Activated T-cell treated with anti-CD3 and anti-CD28 coated beads, Interleukin-2, amount 50 U/mL, for 72 hours (primary cell): ENCODE measurements around the gene DSTN. TPM values are rescaled to one million over a fixed set of nuclear protein-coding genes. Genes with fewer than 3 reads are reported as not detected.

ENCODE experiments used
- ATAC-seq, 2 donors: fragments of 150-1000 bp; cut with Tn5 transposase; replicated peaks in 1 of 2; 2 replicates each; pipeline ENCODE4 v1.10.0; 2021; ENCODE audit warnings: moderate library complexity in 2 of 2, mild to moderate bottlenecking in 1 of 2
- DNase-seq, 2 donors: peaks; one replicate each; pipeline ENCODE4 v3.0.0; 2021 to 2022; ENCODE audit warnings: mixed read lengths in 1 of 2
- H3K27ac Mint-ChIP-seq: one replicate; pipeline ENCODE4 v1.8.0; 2022; ENCODE audit warnings: mild to moderate bottlenecking, moderate library complexity, mixed read lengths
- H3K27me3 Mint-ChIP-seq: one replicate; pipeline ENCODE4 v1.8.0; 2022; ENCODE audit warnings: low read depth, mixed read lengths
- H3K36me3 Mint-ChIP-seq, 2 donors: one replicate each; pipeline ENCODE4 v1.8.0; 2022; ENCODE audit warnings: mixed read lengths in 2 of 2, mild to moderate bottlenecking in 1 of 2; ENCODE audit not compliant: insufficient read depth in 2 of 2
- H3K4me1 Mint-ChIP-seq: one replicate; pipeline ENCODE4 v1.8.0; 2022; ENCODE audit warnings: low read depth, mixed read lengths
- H3K4me3 Mint-ChIP-seq, 2 donors: one replicate each; pipeline ENCODE4 v1.8.0; 2022; ENCODE audit warnings: mild to moderate bottlenecking in 2 of 2, mixed read lengths in 2 of 2, moderate library complexity in 2 of 2
- H3K9me3 Mint-ChIP-seq, 2 donors: one replicate each; pipeline ENCODE4 v1.8.0; 2022; ENCODE audit warnings: mixed read lengths in 2 of 2
- total RNA-seq, 2 donors: library from RNA; stranded (reverse); gene quantifications; one replicate each; pipeline ENCODE4 v1.2.3, GENCODE V29; 2022

Gene DSTN
- total RNA-seq: 10 to 100 TPM; 62.8 to 70.4 TPM

DNA sequence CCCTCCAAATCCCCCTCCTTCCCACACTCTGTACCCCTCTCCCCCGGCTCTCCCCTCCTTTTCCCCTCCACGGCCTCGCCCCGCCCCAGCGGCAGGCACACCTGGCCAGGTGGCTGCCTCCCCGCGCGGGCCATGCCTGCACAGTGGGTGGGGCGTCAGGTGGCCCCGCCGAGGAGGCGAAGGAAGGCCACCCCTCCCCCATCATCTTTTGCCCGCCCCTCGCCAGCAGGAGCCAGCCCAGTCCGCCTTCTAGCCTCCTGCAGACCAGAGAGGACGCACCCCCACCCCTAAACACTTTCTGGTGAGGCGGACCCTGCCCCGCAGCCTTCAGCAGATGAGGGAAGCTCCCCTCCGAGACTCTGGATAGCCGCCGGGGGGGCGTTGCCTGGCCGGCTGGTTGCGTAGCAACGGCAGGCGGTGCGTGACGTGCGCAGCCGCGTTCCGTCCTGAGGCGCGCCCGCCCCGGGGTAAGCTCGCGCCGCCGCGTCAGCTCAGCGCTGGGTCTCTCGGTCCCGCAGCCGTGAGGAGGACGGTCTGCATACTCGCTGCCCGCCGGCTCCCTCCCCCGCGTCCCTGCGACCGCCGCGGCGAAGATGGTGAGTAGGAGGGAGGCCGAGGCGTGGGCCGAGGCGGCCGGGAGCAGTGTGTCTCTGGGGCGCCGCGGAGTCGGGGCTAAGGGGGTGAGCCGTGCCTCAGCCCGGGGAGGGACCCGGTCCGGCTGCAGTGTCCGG is at the start of gene DSTN:
TSS of gene DSTN (plus strand) at position 460 of the 731 bp plus-strand sequence. CDS start at position 594, 134 bp downstream.
- no peaks in the 10 kb centered on the region for H3K9me3 Mint-ChIP-seq
- ATAC-seq (peak; percentile 93), DNase-seq (peak; percentile 90 to 91)
- H3K27ac Mint-ChIP-seq: peak within 1 kb of the TSS; percentile 97
- peaks cover 29% of the 10 kb centered on the region for H3K4me1 Mint-ChIP-seq
- H3K27me3 Mint-ChIP-seq: peaks cover 10% of the 10 kb centered on the region
- H3K4me3 Mint-ChIP-seq: peak within 1 kb of the TSS; percentile 97 to 100
- peaks cover 6 to 7% of the 10 kb centered on the region in 2 donors for H3K36me3 Mint-ChIP-seq

DNA sequence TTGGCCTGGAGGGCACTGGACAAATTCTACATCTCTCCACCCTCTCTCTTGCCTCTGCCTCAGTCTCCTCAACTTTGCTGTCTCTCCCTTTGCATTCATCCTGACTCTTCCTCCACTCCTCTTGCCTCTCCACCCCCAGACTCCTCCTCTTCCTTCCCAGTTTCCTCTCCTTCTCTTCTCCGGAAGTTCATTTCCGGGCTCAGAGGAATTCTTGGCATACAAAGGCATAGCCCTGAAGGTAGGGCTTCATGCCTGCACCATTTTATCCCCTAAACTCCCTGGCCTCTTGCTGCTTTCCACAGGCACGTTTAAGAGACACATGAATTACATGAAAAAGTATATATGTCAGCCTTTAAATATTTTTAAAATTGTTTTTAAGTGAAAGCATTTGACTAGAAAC is 49.3 kb upstream of the DSTN start:
- Mint-ChIP-seq H3K4me1 (peaks cover 5% of the 10 kb centered on the region), H3K27ac (no peak overlapping the region), H3K4me3 (no peak overlapping the region), H3K9me3 (no peaks in the 10 kb centered on the region), H3K27me3 (no peaks in the 10 kb centered on the region), H3K36me3 (no peaks in the 10 kb centered on the region)
- DNase-seq (no peak), ATAC-seq (no peak)

DNA sequence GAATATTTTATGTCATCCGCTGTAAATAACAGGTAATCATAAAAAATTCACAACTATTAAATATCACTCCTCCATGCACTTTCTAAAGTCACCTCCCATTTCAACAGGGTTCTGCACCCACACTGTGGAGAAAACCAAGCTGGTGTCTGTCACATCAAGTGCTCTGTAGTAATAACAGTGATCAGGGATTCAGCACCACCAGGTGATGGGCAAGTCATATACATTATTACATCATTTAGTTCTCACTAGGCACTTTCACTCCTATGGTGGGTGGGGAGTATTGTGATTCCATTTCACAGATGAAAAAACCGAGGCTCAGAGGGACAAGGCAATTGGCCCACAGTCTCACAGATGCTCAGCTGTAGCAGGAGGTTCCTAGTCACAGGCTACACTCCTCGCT is 47.3 kb upstream of the DSTN start:
- no peak for DNase-seq
- Mint-ChIP-seq H3K4me3 (no peak overlapping the region), H3K9me3 (no peaks in the 10 kb centered on the region), H3K4me1 (peaks cover 10% of the 10 kb centered on the region), H3K36me3 (no peaks in the 10 kb centered on the region), H3K27me3 (no peaks in the 10 kb centered on the region), H3K27ac (no peak overlapping the region)
- no peak for ATAC-seq

DNA sequence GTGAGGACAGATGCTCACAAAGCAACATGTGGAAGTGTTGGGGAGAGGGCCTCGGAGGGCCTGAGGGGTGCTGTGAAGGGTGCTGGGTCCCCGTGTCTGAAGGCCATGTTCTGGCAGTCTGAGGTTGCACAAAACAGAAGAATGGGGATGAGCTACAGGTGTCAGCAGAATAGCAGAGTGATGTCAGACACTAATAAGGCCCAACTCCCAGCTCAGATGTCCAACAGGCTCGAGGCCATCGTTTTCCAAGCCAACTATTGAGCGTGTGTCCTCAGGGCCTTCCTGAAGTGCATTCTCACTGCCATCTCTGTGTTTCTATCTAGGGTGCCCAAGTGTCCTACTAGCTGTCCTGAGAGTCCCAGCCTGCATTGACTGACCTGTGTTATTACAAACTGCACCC is 46.5 kb upstream of the DSTN start:
- H3K4me3 Mint-ChIP-seq: no peak overlapping the region
- no peaks in the 10 kb centered on the region for H3K27me3 Mint-ChIP-seq
- H3K36me3 Mint-ChIP-seq: no peaks in the 10 kb centered on the region
- no peak for DNase-seq
- H3K27ac Mint-ChIP-seq: no peak overlapping the region
- ATAC-seq: no peak
- H3K4me1 Mint-ChIP-seq: peaks cover 10% of the 10 kb centered on the region
- H3K9me3 Mint-ChIP-seq: no peaks in the 10 kb centered on the region

DNA sequence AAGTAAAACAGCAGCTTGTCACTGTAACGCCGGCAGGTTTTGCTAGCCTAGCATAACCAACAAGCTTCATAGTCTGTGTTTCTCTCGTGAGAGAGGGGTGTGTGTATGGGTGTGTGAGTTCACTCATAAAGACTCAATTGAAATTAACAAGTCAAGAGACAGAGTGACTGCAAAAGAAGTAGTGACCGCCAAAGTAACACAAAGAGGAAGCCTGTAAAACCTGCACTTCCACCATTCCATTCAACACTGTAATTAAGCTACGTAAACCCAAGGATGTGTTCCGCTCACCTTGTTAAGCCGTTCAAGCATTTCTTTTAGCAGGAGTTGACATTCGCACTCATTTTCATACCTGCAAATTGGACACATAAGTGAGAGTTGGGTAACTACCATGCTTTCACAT is 45.3 kb upstream of the DSTN start:
- peaks cover 3% of the 10 kb centered on the region for H3K27me3 Mint-ChIP-seq
- peaks cover 10% of the 10 kb centered on the region for H3K4me1 Mint-ChIP-seq
- ATAC-seq (no peak), DNase-seq (no peak)
- H3K9me3 Mint-ChIP-seq: no peaks in the 10 kb centered on the region
- H3K27ac Mint-ChIP-seq: no peak overlapping the region
- H3K4me3 Mint-ChIP-seq: no peak overlapping the region
- no peaks in the 10 kb centered on the region for H3K36me3 Mint-ChIP-seq

DNA sequence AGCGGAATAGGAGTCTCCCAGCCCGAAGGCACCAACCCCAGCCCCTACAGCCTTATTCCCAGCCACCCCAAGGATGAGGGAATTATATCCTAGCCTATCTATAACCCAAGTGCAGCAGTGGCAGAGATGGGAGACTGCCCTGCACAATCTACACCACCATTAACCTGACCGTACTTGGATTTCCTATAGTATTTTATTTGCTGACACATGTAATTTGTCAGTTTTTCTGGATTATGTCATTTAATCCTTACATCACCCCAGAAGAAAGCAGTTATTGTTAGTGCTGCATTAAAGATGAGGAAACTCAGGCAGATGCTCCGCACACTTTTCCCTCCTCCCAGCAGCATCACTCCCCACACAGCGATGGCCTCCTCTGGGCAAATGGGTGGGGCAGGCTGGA is 44.7 kb upstream of the DSTN start:
- H3K27ac Mint-ChIP-seq: no peak overlapping the region
- H3K9me3 Mint-ChIP-seq: no peaks in the 10 kb centered on the region
- peaks cover 11% of the 10 kb centered on the region for H3K4me1 Mint-ChIP-seq
- DNase-seq (no peak), ATAC-seq (no peak)
- H3K27me3 Mint-ChIP-seq: peaks cover 7% of the 10 kb centered on the region
- no peaks in the 10 kb centered on the region for H3K36me3 Mint-ChIP-seq
- no peak overlapping the region for H3K4me3 Mint-ChIP-seq

DNA sequence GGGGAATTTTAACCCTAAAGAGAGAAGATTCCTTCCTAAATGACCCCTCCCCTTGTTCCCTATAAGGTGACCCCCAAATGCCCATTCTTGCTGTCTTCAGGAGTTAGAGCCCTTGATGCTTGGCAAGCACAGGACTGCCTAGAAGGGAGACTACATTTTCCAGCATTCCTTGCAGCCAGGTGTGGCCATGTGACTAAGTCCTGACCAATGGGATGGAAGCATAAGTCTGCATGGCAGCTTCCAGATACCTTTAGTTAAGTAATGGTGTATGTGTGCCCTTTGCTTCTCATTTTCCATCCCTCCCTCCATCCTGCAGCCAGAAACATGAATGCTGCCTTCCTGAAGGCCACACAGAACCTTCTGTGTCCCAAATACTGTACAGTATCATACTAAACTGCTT is 44.2 kb upstream of the DSTN start:
- Mint-ChIP-seq H3K36me3 (no peaks in the 10 kb centered on the region), H3K4me1 (peaks cover 16% of the 10 kb centered on the region), H3K27ac (no peak overlapping the region), H3K4me3 (no peak overlapping the region), H3K9me3 (no peaks in the 10 kb centered on the region), H3K27me3 (peaks cover 11% of the 10 kb centered on the region)
- ATAC-seq (peak; percentile 61 to 62), DNase-seq (no peak)

DNA sequence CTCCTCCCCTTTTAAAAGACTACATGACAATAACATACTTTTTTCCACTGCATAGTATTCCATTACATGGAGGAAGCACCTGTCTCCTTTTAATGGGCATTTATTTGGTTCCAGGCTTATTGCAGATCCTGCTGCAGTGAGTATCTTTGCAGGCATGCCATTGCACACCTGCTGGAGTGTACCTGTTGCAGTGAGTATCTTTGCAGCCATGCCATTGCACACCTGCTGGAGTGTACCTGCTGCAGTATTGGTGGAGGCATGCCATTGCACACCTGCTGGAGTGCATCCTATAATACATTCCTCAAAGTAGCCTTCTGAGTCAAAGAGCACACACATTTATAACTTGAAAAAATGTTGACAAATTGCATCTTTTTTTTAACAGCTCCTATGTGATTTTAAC is 40.3 kb upstream of the DSTN start:
- Mint-ChIP-seq H3K4me1 (peaks cover 21% of the 10 kb centered on the region), H3K27me3 (peaks cover 17% of the 10 kb centered on the region), H3K9me3 (no peaks in the 10 kb centered on the region), H3K4me3 (no peak overlapping the region), H3K27ac (no peak overlapping the region), H3K36me3 (no peaks in the 10 kb centered on the region)
- ATAC-seq (no peak), DNase-seq (no peak)

DNA sequence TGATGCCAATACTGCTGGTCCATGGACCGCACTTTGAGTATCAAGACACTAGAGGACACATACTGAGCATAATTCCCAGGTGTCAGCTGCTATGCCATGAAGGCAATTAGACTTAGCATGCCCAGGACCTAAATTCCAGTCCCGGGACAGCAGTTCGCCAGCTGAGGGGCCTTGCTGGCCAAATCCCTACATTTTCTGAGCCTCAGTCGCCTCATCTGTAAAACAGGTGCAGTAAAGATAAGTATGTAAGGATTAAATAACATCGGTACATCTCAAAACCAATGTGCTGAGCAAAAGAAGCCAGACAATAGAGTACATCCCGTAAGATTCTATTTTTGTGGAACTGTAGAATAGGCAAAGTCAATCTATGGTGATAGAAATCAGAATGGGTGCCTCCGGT is 39.7 kb upstream of the DSTN start:
- peaks cover 21% of the 10 kb centered on the region for H3K4me1 Mint-ChIP-seq
- H3K27ac Mint-ChIP-seq: no peak overlapping the region
- peaks cover 17% of the 10 kb centered on the region for H3K27me3 Mint-ChIP-seq
- no peak for ATAC-seq
- peak overlapping the region; percentile 67 to 70 for H3K4me3 Mint-ChIP-seq
- H3K9me3 Mint-ChIP-seq: no peaks in the 10 kb centered on the region
- DNase-seq: no peak
- no peaks in the 10 kb centered on the region for H3K36me3 Mint-ChIP-seq

DNA sequence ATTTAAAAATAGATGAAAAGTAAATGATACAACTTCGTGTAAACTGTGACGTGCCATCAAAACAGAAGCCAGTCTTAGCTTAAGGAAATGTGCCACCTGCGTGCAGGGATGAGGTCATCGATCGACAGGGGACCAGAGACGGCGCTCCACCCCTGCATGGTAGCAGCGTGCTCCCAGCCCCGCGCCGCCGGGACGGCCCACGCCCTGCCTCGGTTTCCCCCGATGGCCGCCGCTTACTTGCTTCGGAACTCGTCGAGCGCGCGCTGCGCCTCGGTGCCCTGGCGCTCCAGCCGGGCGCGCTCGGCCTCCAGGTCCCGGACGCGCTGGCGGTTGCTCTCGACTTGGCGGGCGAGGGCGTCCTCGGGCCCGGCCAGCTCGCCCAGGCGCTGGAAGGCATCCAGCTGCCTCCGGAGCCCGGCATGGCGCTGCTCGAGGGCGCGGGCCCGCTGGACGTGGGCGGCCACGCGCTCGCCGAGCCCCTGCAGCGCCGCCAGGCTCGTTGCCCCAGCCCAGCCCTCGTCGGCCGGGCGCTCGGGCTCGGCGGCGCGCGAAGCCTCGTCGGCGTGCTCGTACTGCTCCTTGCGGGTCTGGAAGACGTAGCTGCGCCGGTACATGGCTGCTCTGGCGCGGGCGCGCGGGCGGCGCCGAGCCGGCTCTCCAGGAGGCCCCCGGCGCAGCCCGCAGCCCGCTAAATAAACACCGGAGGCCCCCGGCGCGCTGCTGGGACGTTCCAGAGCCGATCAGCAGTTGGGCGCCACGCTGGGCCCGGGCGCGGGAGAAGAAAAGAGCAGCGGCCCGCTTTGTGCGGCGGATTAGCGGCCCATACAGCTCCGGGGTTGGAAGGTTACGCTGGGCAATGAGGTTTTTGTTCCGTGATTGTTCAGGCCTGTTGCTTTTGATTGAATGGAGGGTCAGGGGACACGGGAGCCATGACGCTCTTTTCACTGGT is 38.9 kb upstream of the DSTN start, which contains the start of gene BFSP1:
TSS of gene BFSP1 (minus strand) at position 664 of the 949 bp plus-strand sequence. CDS start at position 614, 50 bp downstream.
- ATAC-seq (peak; percentile 84 to 86), DNase-seq (peak; percentile 56 to 63)
- Mint-ChIP-seq H3K4me3 (peak within 1 kb of the TSS; percentile 88), H3K36me3 (no peaks in the 10 kb centered on the region), H3K4me1 (peaks cover 20% of the 10 kb centered on the region), H3K27ac (no peak within 1 kb of the TSS), H3K27me3 (peaks cover 17% of the 10 kb centered on the region), H3K9me3 (no peaks in the 10 kb centered on the region)

DNA sequence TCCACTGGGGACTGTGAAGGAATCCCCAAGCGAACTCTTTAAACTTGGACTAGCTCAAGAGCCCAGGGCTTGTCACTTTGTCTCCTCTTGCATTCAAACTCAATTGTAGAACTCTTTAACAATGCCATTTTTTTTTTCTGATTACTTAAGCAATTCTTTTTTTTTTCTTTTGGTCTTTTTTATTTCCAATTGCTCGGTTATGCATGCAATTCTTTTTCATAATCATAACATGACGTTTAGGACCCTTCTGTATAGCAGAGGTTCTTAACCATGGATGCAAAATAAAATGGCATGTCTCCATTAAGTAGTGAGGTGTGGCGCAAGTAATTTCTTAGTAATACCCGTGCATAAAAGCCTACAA is 38.2 kb upstream of the DSTN start:
- no peak overlapping the region for H3K27ac Mint-ChIP-seq

DNA sequence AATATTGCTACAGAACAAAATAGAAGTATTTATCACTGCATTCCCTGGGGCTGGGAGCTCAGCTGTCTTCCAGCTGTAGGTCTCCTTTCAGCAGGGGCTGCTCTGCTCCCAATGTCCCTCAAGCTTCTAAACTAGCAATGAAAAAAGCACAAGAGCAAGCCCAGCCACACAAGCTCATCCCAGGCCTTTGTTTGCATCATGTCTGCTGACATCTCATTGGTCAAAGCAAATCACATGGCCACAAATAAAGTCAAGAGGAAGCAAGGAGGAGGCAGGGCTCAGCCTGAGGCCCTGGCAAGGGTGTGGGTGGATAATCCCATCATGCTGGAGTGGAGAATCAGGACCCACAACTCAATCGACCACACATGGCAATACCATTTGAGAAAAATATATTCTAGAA is 36.5 kb upstream of the DSTN start:
- DNase-seq (peak in 1 of 2 donors; percentile 17), ATAC-seq (no peak)
- H3K36me3 Mint-ChIP-seq: no peaks in the 10 kb centered on the region
- no peak overlapping the region for H3K27ac Mint-ChIP-seq
- H3K9me3 Mint-ChIP-seq: no peaks in the 10 kb centered on the region
- peaks cover 16% of the 10 kb centered on the region for H3K4me1 Mint-ChIP-seq
- H3K4me3 Mint-ChIP-seq: no peak overlapping the region
- H3K27me3 Mint-ChIP-seq: peaks cover 23% of the 10 kb centered on the region

More for the DNA sequence above, 38.2 kb upstream of the DSTN start:
- ATAC-seq (no peak), DNase-seq (no peak)
- no peaks in the 10 kb centered on the region for H3K9me3 Mint-ChIP-seq
- peaks cover 17% of the 10 kb centered on the region for H3K27me3 Mint-ChIP-seq
- H3K4me1 Mint-ChIP-seq: peaks cover 16% of the 10 kb centered on the region
- H3K36me3 Mint-ChIP-seq: no peaks in the 10 kb centered on the region
- peak overlapping the region; percentile 88 for H3K4me3 Mint-ChIP-seq

DNA sequence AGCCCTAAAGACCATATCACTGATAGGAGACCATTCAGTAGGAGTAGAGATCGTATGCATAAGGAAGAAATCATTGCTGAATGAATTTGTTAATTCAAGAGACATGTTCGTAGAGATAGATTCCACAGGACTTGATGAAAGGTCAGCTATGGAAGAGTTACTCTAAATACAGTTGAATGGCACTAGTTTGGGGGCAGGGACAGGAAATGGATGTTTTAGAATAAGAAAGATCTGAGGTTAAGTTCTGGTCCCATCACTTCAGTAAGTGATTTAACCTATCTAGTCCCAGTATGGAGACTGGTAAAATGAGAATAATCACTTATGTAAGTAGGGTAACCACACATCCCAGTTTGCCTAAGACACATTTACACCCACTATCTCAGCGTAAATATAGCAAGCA is 35.8 kb upstream of the DSTN start:
- Mint-ChIP-seq H3K27ac (no peak overlapping the region), H3K9me3 (no peaks in the 10 kb centered on the region), H3K36me3 (no peaks in the 10 kb centered on the region), H3K4me1 (peaks cover 16% of the 10 kb centered on the region), H3K4me3 (no peak overlapping the region), H3K27me3 (peaks cover 23% of the 10 kb centered on the region)
- no peak for ATAC-seq
- no peak for DNase-seq
